Heart left ventricle (tissue), 16 donors: ENCODE measurements around the gene MXD3. TPM values are rescaled to one million over a fixed set of nuclear protein-coding genes. Genes with fewer than 3 reads are reported as not detected.

ENCODE experiments used
- ATAC-seq, 4 donors: fragments of 200-7000 bp; cut with Tn5 transposase; one replicate each; pipeline ENCODE4 v1.9.1; 2020 to 2022; ENCODE audit warnings: moderate library complexity in 4 of 4, mild to moderate bottlenecking in 3 of 4, moderate number of reproducible peaks in 1 of 4
- DNase-seq, 5 donors: peaks; one replicate each; pipeline ENCODE4 v3.0.0-alpha.2; 2020
- H3K27ac ChIP-seq, 12 donors: fragments of 200-600 bp; sonication (generic) in 4 of 12; one replicate each; pipeline versions ENCODE4 v1.5.0 to v1.8.0; 2016 to 2022; ENCODE audit warnings: mild to moderate bottlenecking in 2 of 12
- H3K27me3 ChIP-seq, 9 donors: fragments of 200-600 bp; sonication (generic) in 2 of 9; one replicate each; pipeline versions ENCODE4 v1.5.1 to v1.8.0; 2016 to 2022; ENCODE audit warnings: mild to moderate bottlenecking in 3 of 9
- H3K36me3 ChIP-seq, 9 donors: fragments of 200-600 bp; sonication (generic) in 2 of 9; one replicate each; pipeline versions ENCODE4 v1.5.0 to v1.8.0; 2018 to 2022; ENCODE audit warnings: mild to moderate bottlenecking in 2 of 9
- H3K4me1 ChIP-seq, 12 donors: fragments of 200-600 bp; sonication (generic) in 4 of 12; one replicate each; pipeline versions ENCODE4 v1.5.0 to v1.8.0; 2016 to 2022; ENCODE audit warnings: mild to moderate bottlenecking in 3 of 12
- H3K4me3 ChIP-seq, 12 donors: fragments of 200-600 bp; sonication (generic) in 4 of 12; one replicate each; pipeline versions ENCODE4 v1.5.0 to v1.8.0; 2017 to 2022; ENCODE audit warnings: mild to moderate bottlenecking in 9 of 12, moderate library complexity in 4 of 12
- H3K9me3 ChIP-seq, 12 donors: fragments of 200-600 bp; sonication (generic) in 4 of 12; one replicate each; pipeline versions ENCODE4 v1.5.0 to v1.8.0; 2016 to 2022; ENCODE audit warnings: mild to moderate bottlenecking in 1 of 12
- CTCF ChIP-seq, 12 donors: fragments of 200-600 bp; sonication (generic) in 4 of 12; IDR thresholded peaks; one replicate each; pipeline versions ENCODE4 v1.5.0 to v1.8.0; 2018 to 2022; ENCODE audit warnings: antibody characterized with exemption in 12 of 12, mild to moderate bottlenecking in 5 of 12
- POLR2A ChIP-seq, 2 donors: fragments of 450-650 bp; IDR thresholded peaks; one replicate each; pipeline ENCODE4 v1.6.1; 2017; ENCODE audit warnings: antibody characterized with exemption in 2 of 2, mild to moderate bottlenecking in 2 of 2, moderate library complexity in 2 of 2
- WGBS, 4 donors: extraction: QIAGEN DNeasy Blood & Tissue Kit in 2 of 4; methylation state at CpG; one replicate each; pipeline versions ENCODE4 v1.1.5 to v1.1.7; 2013 to 2018; 5-methylcytosine and 5-hydroxymethylcytosine counted together
- intact Hi-C, 10 donors: fragments of 100-400 bp; cut with DNase I; formaldehyde crosslinking; loops; one replicate each; pipeline versions ENCODE4 v1.11.1 to v1.14.2; 2022
- polyA plus RNA-seq, 2 donors: library from polyadenylated mRNA; stranded (reverse); fragments of 200-250 nt; gene quantifications; one replicate each; pipeline ENCODE4 v1.2.3, GENCODE V29; 2013
- total RNA-seq, 9 donors: library from RNA; depleted of rRNA in 2 of 9; stranded (reverse); fragments of >200 nt in 2 of 9; fragmentation: NEBNext Ultra II Directional in 3 of 9; extraction: Animal tissue kit (Norgen Biotek cat#: 25700) in 3 of 9; gene quantifications; one replicate each; pipeline versions ENCODE4 v1.1.0 to v1.2.4, GENCODE V29; 2016 to 2023
- donor health status: ischemic (EF 13 %, LVEDD 7.1; RV severe dilation, severe dysfunction).
- donor health status: healthy with polysubstance abuse.
- donor health status: DM: no; HTN: yes; CAD: no.
- donor health status: DM: no; HTN: no; CAD: no.
- donor health status: ischemic (EF 25% LVEDD 6.9; RV normal size, moderate dysfunction).
- donor health status: ischemic (EF 25% LVEDD 5.7; RV mildly dilated, moderate dysfunction).
- donor health status: healthy.
- donor health status: DM: yes; HTN: yes; CAD: no.
- donor health status: ischemic (EF 35%, LVEDD 5.7; RV mildly dilated, moderate dysfunction).
- donor health status: nonischemic (EF 11% LVEDD 7.7; RV severe dilation, severe dysfunction).
- donor health status: DM: yes; HTN: yes; CAD: no.
- donor health status: PGD.
- donor health status: ischemic (EF 29% LVEDD 5.4; RV normal size, mild dysfunction).
- donor health status: nonischemic (EF 23%, LVEDD 6.1; RV moderate dilation, normal function).

The MXD3 gene
- total and polyA plus RNA-seq, 11 donors = 0.52 to 9.1 (median 2.5) TPM

GRCh38 chr5:177315411-177315810 lies 3.7 kb upstream of the MXD3 start:
- Histone ChIP-seq H3K9me3 (no peaks in the 10 kb centered on the region), H3K27me3 (no peaks in the 10 kb centered on the region), H3K36me3 (peaks cover 0 to 5% (median 0%) of the 10 kb centered on the region in 9 donors), H3K4me1 (peaks cover 0 to 35% (median 22%) of the 10 kb centered on the region in 12 donors), H3K4me3 (no peak overlapping the region), H3K27ac (no peak overlapping the region)
- DNase-seq (peak in 1 of 5 donors; percentile 42), ATAC-seq (no peak)
- TF ChIP-seq POLR2A (IDR thresholded peaks at IDR 0.05) (no peak), CTCF (IDR thresholded peaks at IDR 0.05) (no peak)
- intact Hi-C loops = loop anchor here in 9 of 10 donors (5.0 to 10.0 kb wide), 10 partner anchors 42 to 201 kb away; partner anchors contain the start of genes SLC34A1 (in 2 of the 9), DOK3 (in 1 of the 9) and RGS14 (in 1 of the 9)
- WGBS, 4 donors = 89 to 93% (median 91%) methylated on average over 3 to 7 of the region's 7 CpGs

DNA sequence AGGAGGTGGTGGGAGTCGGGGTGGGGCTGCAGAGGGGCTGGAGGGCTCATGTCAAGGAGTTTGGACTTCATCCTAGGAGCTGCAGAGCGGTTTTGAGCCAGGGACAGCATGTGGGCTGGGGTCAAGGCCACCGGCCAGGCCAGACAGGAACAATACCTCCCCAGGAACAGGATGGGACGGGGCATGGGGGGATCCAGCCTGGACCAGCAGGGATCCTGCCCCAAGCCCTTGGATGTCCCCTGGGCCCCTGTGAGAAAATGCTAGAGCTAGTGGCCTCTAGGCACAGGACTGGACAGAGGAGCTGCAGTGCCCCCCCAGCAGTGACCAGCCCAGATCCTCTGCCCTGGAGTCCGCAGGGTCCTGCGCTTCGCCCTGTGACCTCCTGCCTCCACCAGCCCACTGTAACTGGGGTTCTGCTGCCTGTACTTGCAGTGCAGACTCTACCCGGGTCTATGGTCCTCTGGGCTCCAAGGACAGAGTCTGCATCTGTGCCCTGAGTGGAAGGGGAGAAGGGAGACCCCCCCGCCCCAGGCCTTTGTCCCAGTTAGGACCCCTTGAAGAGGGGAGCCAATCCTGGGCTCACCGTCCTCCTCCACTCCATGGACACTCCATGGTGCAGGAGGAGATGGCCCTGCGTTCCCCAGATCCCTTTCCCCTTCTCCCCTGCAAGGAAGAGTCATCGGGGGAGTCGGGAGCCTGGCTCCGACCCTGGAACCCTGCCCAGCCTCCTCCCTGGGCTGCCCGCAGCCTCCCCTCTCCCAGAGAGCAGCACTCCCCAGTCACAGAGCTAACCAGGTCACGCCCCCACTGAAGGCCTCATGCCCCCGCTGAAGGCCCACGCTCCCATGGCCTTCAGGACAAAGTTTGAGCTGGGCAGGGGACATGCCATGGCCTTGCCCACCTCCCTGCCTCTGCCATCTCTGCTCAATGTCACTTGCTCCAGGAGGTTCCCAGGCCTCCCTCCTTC lies 3.0 kb upstream of the MXD3 start:
- ATAC-seq (no peak), DNase-seq (peak in 3 of 5 donors; percentile 21 to 39 (median 23))
- Histone ChIP-seq H3K9me3 (no peaks in the 10 kb centered on the region), H3K4me1 (peaks cover 0 to 39% (median 23%) of the 10 kb centered on the region in 12 donors), H3K27me3 (no peaks in the 10 kb centered on the region), H3K36me3 (peaks cover 0 to 5% (median 0%) of the 10 kb centered on the region in 9 donors), H3K27ac (no peak overlapping the region), H3K4me3 (no peak overlapping the region)
- intact Hi-C loops = loop anchor here in 9 of 10 donors (5.0 to 10.0 kb wide), 11 partner anchors 43 to 200 kb away; partner anchors contain the start of genes SLC34A1 (in 2 of the 9), DOK3 (in 1 of the 9) and RGS14 (in 1 of the 9)
- WGBS, 4 donors = 82 to 88% (median 85%) methylated on average over 13 to 18 of the region's 18 CpGs
- TF ChIP-seq CTCF (IDR thresholded peaks at IDR 0.05) = no peak
- no peak for TF ChIP-seq POLR2A (IDR thresholded peaks at IDR 0.05)

DNA sequence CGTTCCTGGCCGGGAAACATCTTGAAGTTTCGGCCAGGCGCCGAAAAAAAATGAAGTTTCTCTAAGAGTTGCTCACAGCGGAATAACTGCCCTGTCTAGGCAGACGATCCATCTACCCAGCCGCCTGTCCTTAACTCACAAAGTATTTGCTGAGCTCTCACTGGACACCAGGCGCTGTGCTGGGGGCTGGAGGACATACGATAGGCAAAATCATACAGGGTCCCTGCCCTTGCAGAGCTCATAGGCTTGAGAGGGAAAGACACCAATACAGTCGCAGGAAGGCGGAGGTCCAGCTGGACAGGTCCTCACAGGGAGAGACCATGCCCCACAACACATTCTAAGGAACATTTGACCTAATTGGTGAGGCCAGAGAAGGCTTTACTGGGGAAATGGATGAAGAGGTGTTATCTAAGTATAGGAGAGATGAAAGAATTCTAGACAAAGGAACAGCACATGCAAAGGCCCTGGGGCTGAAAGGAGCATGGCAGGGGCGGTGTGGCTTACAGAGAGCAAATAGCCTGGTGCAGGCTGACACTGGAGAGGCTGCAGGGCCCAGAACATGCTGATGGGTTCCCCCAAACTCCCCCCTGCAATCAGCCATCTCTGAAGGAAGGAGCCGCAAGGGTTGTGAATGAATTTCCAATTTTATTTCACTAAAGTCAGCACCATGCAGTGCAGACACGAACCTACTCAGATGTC lies 2.0 kb upstream of the MXD3 start:
- DNase-seq (peak in 2 of 5 donors; percentile 7 to 18), ATAC-seq (no peak)
- Histone ChIP-seq H3K4me1 (peaks cover 0 to 48% (median 25%) of the 10 kb centered on the region in 12 donors), H3K4me3 (no peak overlapping the region), H3K27me3 (no peaks in the 10 kb centered on the region), H3K9me3 (no peaks in the 10 kb centered on the region), H3K36me3 (peaks cover 0 to 5% (median 0%) of the 10 kb centered on the region in 9 donors), H3K27ac (no peak overlapping the region)
- TF ChIP-seq CTCF (IDR thresholded peaks at IDR 0.05) (no peak), POLR2A (IDR thresholded peaks at IDR 0.05) (no peak)
- intact Hi-C loops = loop anchor here in 7 of 10 donors (2.0 to 10.0 kb wide), 7 partner anchors 35 to 199 kb away; partner anchors contain the start of genes DOK3 (in 1 of the 7) and SLC34A1 (in 1 of the 7)
- WGBS, 4 donors = 90 to 95% (median 92%) methylated on average over 15 of the region's 15 CpGs
